Erythroblast (primary cell): Measurements from ENCODE around the gene PRIM1.
"Not testable (repeated sequence)": the region's sequence is repeated elsewhere in the genome, so short reads cannot be mapped to it uniquely, and the experiment has no call there.

ENCODE experiments used
- DNase-seq, 2 experiments: peaks; one replicate each; lab custom pipeline; 2025; lab: John Stamatoyannopoulos, UW
- GATA1 ChIP-seq: IDR thresholded peaks from 2 replicates; pipeline ENCODE4 v1.6.1; 2011; ENCODE audit warnings: low read depth, mild to moderate bottlenecking, control low read depth, low read length, moderate library complexity
- POLR2A ChIP-seq: IDR thresholded peaks from 2 replicates; pipeline ENCODE4 v1.6.1; 2011; ENCODE audit warnings: mild to moderate bottlenecking, low read length

The PRIM1 gene

GRCh38 chr12:56718149-56718548, 34.0 kb downstream of the PRIM1 start:
- TF ChIP-seq POLR2A (no peak), GATA1 (no peak)
- DNase-seq: no peak

GRCh38 chr12:56716933-56717880, 34.9 kb downstream of the PRIM1 start:
- TF ChIP-seq POLR2A: no peak
- DNase-seq: peak in 1 of 2 experiments; percentile 19

- TF ChIP-seq POLR2A (no peak), GATA1 (no peak)
- no peak for DNase-seq
Observed at GRCh38 chr12:56716458-56716857, 35.7 kb downstream of the PRIM1 start.

- DNase-seq: no peak
- TF ChIP-seq GATA1 (no peak), POLR2A (no peak)
Observed at GRCh38 chr12:56715798-56716197, 36.3 kb downstream of the PRIM1 start.

GRCh38 chr12:56714431-56714929, 37.6 kb downstream of the PRIM1 start:
- TF ChIP-seq POLR2A: no peak
- no peak for TF ChIP-seq GATA1
- DNase-seq: no peak

- no peak for DNase-seq
- TF ChIP-seq GATA1 (no peak), POLR2A (no peak)
Observed at GRCh38 chr12:56713345-56713744, 38.8 kb downstream of the PRIM1 start.

GRCh38 chr12:56709759-56710376, 42.3 kb downstream of the PRIM1 start:
- no peak for DNase-seq
- TF ChIP-seq POLR2A: no peak
- no peak for TF ChIP-seq GATA1

GRCh38 chr12:56704522-56704921, 47.6 kb downstream of the PRIM1 start:
- DNase-seq: not testable (repeated sequence)

- peak; percentile 25 to 36 for DNase-seq
- no peak for TF ChIP-seq POLR2A
- no peak for TF ChIP-seq GATA1
Observed at GRCh38 chr12:56699020-56699661, 53.0 kb downstream of the PRIM1 start.

GRCh38 chr12:56695327-56696101, 56.6 kb downstream of the PRIM1 start:
- TF ChIP-seq POLR2A: no peak
- TF ChIP-seq GATA1: no peak
- DNase-seq: peak; percentile 31 to 54

GRCh38 chr12:56694161-56694560, 58.0 kb downstream of the PRIM1 start:
- TF ChIP-seq POLR2A (no peak), GATA1 (no peak)
- no peak for DNase-seq

GRCh38 chr12:56688846-56689109, 63.3 kb downstream of the PRIM1 start:
- no peak for DNase-seq
- no peak for TF ChIP-seq POLR2A
- TF ChIP-seq GATA1: no peak

GRCh38 chr12:56688129-56688845, 63.8 kb downstream of the PRIM1 start, which contains the start of gene PTGES3:
TSS of gene PTGES3 (minus strand) at chr12:56688284. CDS start at chr12:56687999, 285 bp downstream.
- DNase-seq: peak; percentile 99 to 100
- peak; percentile 95 for TF ChIP-seq POLR2A
- TF ChIP-seq GATA1: no peak
